GM19193 (cell line): ENCODE measurements around the gene RFX8.

Source experiments
- POLR2A ChIP-seq: IDR thresholded peaks from 4 replicates; pipeline ENCODE4 v1.6.1; 2011; ENCODE audit not compliant: insufficient read depth, insufficient read length; ENCODE audit errors: extremely low read depth

The RFX8 gene

GRCh38 chr2:101431486-101431885 is 43.4 kb downstream of the RFX8 start:
- no peak for TF ChIP-seq POLR2A

- no peak for TF ChIP-seq POLR2A
Observed at GRCh38 chr2:101430156-101430555, 44.8 kb downstream of the RFX8 start.

DNA sequence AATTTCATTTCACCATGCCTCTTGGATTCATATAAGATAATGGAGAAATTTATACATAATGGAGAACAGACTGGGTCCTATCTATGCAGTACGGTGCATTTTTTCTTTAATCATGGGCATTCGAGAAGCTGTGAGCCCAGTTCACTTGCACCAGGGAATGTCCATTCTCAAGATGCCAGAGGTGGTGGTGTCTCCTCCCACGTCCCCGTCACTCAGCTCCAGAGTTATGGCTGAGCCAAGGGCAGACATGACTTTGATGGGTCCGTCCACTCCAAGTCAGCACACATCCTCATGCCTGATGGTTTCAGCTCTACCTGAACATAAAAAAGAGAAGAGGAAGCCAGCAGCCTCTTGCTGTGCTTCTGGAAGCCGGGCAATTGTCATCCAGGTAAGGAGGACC is 45.5 kb downstream of the RFX8 start:
- TF ChIP-seq POLR2A: no peak

DNA sequence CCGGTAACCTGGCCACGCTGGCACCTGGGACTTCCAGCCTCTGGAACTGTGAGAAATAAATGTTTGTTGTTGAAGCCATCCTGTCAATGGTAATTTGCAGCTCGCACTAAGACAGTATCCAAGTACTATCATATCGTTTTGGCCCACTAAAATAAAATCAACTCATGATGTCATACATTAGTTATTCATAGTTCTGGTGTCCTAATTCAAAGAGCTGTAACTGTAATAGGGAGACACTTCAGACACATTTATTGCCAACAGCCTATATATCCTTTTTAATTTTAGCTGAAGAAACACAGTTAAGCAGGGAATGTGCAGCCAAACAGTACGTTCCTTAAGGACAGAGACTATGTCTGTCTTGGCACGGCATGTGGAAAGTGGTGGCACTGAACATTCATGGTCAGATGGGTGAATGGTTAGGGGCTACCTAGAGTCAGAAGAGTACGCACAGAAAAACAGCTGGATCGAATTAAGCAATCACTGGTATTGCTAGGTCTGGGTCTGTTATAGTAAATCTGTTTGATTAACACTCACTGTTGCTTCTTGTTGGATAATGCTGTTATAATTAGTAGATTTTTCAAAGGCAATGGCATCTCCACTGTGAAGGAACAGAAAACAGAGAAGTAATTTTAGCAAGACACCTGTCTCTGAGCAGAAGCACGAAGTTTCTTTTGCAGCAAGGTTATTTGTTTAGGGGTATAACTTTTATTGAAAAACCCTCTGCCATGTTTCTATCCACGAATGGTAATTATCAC is 46.3 kb downstream of the RFX8 start:
- TF ChIP-seq POLR2A: no peak

GRCh38 chr2:101427743-101428142 is 47.2 kb downstream of the RFX8 start:
- TF ChIP-seq POLR2A: no peak

GRCh38 chr2:101427240-101427639 is 47.7 kb downstream of the RFX8 start:
- no peak for TF ChIP-seq POLR2A

GRCh38 chr2:101426822-101427221 is 48.1 kb downstream of the RFX8 start:
- no peak for TF ChIP-seq POLR2A

- no peak for TF ChIP-seq POLR2A
Observed at GRCh38 chr2:101420623-101421022, 54.3 kb downstream of the RFX8 start.

GRCh38 chr2:101419096-101419663 is 55.7 kb downstream of the RFX8 start:
- TF ChIP-seq POLR2A: no peak

GRCh38 chr2:101418460-101419095 is 56.3 kb downstream of the RFX8 start:
- TF ChIP-seq POLR2A: no peak

GRCh38 chr2:101416609-101417008 is 58.3 kb downstream of the RFX8 start:
- no peak for TF ChIP-seq POLR2A

GRCh38 chr2:101415884-101416283 is 59.0 kb downstream of the RFX8 start:
- TF ChIP-seq POLR2A: no peak

GRCh38 chr2:101415220-101415619 is 59.7 kb downstream of the RFX8 start:
- no peak for TF ChIP-seq POLR2A

GRCh38 chr2:101412092-101412694 is 62.7 kb downstream of the RFX8 start:
- no peak for TF ChIP-seq POLR2A

DNA sequence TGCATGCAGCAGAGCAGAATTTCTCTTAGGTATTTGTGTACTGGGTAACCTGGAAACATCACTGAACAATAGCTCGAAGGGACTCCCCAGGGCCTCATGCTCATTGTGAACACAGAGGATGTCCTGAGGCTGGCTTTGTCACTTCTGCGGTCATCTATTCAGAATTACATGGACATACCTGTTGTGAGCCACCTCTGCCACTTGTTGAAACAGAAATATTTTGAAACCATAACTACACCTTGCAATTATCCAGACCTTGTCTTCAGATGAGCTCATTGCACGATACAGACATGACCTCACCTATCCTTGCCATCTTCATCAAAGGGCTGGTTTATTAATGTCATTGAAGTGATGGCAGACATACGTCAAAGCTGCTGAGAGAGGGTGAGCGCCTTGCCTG is 64.2 kb downstream of the RFX8 start:
- TF ChIP-seq POLR2A: no peak

DNA sequence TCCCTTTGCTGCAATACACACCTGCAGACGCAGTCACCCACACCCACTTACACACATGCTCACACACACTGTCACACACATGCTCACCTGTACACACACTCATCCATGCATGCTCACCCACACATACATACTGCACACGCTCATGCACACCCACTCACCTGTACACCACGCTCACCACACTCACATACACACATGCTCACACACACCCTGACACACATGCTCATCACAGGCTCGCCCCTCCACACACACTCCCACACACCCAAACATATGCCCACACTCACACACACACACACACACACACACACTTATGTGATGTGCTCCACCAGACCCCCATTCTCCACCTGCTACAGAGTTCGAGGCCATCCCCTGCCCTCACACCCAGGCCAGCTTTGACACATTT is 64.8 kb downstream of the RFX8 start:
- no peak for TF ChIP-seq POLR2A

DNA sequence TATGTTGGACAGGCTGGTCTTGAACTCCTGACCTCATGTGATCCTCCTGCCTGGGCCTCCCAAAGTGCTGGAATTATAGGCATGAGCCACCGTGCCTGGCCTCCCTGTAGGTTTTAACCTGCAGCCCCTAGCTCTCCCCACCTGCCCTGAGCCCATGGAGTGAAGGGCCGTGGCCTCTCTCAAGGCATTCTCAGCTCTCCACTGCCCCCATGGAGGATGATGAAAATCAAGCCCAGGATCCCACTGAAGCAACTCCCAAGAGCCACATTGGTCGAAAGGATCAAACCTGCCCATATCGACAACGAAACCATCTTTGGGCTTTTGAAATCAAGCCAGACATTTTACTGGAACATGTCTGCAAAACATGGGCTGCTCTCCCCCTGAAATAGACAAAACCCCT is 65.2 kb downstream of the RFX8 start:
- TF ChIP-seq POLR2A: no peak

- no peak for TF ChIP-seq POLR2A
Observed at GRCh38 chr2:101408925-101409324, 66.0 kb downstream of the RFX8 start.
